H1 (cell line): ENCODE measurements around the gene SRGAP3. TPM values are rescaled to one million over a fixed set of nuclear protein-coding genes. Genes with fewer than 3 reads are reported as not detected.

Experiments used
- polyA plus RNA-seq, 7 experiments: library from polyadenylated mRNA; depleted of rRNA in 3 of 7; stranded (reverse) in 5 of 7; unstranded in 2 of 7; fragments of >200 nt in 5 of 7; fragments of 200-250 nt in 2 of 7; gene quantifications; 1 replicate in 5 of 7; 2 replicates in 1 of 7; 4 replicates in 1 of 7; pipeline versions ENCODE4 v1.2.1 to v1.2.3, GENCODE V29; 2011 to 2013; ENCODE audit warnings: missing spikeins in 2 of 7, mixed read lengths in 2 of 7
- total RNA-seq: library from RNA; stranded (reverse); fragmentation: NEBNext Ultra II Directional; extraction: Animal tissue kit (Norgen Biotek cat#: 25700); gene quantifications from 2 replicates; pipeline ENCODE4 v1.2.1, GENCODE V29; 2021
- TF ChIP-seq, protein P1 (sequence below): fragments of 300-600 bp; sonication (generic); IDR thresholded peaks from 2 replicates; pipeline ENCODE4 v1.7.1; 2012; ENCODE audit warnings: low read length, moderate library complexity, mild to moderate bottlenecking, inconsistent platforms; ENCODE audit not compliant: insufficient replicate concordance

Gene SRGAP3
- total and polyA plus RNA-seq, 2 of the 8 experiments (the other 6 are each of a cell fraction or from before 2014, with no cell fraction given): 5.8 to 11.4 TPM

DNA sequence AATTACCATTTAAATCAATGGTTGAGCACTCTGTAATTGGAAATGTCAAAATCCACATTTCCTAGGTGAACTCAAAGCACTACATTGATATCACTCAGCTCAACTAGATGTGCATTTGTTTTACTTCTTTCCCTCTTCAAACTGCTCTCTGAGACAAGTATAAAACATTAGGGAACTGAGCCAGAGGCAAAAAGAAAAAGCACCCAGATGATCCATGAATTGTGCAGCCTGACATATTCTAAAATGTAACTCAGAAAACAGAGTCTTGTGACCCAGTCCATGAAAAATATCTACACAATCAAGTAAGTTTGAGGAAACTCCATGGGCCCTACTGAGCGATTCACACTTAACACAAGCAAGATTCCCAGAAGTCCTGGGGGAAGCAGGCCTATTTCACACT, 9.8 kb downstream of the SRGAP3 start (continued):
- TF ChIP-seq, protein P1, sequence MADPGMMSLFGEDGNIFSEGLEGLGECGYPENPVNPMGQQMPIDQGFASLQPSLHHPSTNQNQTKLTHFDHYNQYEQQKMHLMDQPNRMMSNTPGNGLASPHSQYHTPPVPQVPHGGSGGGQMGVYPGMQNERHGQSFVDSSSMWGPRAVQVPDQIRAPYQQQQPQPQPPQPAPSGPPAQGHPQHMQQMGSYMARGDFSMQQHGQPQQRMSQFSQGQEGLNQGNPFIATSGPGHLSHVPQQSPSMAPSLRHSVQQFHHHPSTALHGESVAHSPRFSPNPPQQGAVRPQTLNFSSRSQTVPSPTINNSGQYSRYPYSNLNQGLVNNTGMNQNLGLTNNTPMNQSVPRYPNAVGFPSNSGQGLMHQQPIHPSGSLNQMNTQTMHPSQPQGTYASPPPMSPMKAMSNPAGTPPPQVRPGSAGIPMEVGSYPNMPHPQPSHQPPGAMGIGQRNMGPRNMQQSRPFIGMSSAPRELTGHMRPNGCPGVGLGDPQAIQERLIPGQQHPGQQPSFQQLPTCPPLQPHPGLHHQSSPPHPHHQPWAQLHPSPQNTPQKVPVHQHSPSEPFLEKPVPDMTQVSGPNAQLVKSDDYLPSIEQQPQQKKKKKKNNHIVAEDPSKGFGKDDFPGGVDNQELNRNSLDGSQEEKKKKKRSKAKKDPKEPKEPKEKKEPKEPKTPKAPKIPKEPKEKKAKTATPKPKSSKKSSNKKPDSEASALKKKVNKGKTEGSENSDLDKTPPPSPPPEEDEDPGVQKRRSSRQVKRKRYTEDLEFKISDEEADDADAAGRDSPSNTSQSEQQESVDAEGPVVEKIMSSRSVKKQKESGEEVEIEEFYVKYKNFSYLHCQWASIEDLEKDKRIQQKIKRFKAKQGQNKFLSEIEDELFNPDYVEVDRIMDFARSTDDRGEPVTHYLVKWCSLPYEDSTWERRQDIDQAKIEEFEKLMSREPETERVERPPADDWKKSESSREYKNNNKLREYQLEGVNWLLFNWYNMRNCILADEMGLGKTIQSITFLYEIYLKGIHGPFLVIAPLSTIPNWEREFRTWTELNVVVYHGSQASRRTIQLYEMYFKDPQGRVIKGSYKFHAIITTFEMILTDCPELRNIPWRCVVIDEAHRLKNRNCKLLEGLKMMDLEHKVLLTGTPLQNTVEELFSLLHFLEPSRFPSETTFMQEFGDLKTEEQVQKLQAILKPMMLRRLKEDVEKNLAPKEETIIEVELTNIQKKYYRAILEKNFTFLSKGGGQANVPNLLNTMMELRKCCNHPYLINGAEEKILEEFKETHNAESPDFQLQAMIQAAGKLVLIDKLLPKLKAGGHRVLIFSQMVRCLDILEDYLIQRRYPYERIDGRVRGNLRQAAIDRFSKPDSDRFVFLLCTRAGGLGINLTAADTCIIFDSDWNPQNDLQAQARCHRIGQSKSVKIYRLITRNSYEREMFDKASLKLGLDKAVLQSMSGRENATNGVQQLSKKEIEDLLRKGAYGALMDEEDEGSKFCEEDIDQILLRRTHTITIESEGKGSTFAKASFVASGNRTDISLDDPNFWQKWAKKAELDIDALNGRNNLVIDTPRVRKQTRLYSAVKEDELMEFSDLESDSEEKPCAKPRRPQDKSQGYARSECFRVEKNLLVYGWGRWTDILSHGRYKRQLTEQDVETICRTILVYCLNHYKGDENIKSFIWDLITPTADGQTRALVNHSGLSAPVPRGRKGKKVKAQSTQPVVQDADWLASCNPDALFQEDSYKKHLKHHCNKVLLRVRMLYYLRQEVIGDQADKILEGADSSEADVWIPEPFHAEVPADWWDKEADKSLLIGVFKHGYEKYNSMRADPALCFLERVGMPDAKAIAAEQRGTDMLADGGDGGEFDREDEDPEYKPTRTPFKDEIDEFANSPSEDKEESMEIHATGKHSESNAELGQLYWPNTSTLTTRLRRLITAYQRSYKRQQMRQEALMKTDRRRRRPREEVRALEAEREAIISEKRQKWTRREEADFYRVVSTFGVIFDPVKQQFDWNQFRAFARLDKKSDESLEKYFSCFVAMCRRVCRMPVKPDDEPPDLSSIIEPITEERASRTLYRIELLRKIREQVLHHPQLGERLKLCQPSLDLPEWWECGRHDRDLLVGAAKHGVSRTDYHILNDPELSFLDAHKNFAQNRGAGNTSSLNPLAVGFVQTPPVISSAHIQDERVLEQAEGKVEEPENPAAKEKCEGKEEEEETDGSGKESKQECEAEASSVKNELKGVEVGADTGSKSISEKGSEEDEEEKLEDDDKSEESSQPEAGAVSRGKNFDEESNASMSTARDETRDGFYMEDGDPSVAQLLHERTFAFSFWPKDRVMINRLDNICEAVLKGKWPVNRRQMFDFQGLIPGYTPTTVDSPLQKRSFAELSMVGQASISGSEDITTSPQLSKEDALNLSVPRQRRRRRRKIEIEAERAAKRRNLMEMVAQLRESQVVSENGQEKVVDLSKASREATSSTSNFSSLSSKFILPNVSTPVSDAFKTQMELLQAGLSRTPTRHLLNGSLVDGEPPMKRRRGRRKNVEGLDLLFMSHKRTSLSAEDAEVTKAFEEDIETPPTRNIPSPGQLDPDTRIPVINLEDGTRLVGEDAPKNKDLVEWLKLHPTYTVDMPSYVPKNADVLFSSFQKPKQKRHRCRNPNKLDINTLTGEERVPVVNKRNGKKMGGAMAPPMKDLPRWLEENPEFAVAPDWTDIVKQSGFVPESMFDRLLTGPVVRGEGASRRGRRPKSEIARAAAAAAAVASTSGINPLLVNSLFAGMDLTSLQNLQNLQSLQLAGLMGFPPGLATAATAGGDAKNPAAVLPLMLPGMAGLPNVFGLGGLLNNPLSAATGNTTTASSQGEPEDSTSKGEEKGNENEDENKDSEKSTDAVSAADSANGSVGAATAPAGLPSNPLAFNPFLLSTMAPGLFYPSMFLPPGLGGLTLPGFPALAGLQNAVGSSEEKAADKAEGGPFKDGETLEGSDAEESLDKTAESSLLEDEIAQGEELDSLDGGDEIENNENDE: no peak
